ENCODE data around the gene PTDSS2.
"Not testable (repeated sequence)": the region's sequence is repeated elsewhere in the genome, so short reads cannot be mapped to it uniquely, and the experiment has no call there.

PTDSS2 gene

DNA sequence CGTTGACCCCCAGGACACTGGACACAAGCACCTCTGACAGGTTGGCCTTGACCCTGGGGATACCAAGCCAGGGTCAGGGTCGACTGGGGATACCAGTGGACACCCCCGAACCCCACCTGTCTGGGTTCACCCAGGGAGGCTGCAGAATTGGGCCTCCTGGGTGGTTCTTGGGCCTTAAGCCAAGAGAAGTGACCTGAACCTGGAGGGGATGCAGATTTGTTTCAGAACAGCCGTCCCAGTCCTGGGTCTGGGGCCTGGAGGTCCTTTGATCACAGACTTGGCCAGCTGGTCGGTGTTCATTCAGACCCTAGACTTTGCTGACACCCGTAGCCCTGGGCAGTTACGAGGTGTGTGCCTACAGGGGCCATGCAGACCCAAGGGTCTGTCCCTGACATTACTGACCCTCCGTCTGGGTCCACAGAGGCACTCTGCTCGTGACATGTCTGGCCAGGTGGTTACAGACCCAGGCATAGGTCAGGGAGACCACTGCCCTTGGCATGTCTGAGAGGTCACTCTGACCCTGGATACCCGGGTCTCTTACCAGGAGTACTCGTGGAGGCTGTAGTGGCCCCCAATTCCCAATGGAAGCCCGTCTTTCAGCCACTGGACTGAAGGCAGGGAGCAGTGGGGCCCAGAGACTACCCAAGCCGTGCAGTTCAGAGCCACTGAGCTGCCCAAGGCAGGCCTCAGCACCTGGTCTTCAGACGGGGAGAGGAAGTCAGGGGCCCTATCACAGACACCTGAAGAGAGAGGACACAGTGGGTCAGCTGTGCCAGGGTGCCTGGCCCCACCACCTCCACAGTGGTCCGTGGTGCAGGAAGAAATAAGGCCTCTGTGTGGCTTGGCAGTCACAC is 41.7 kb upstream of the PTDSS2 start:
- H3K27ac ChIP-seq (ENCODE audit: low read depth, low read length): no peak overlapping the region

GRCh38 chr11:409008-409599 is 41.0 kb upstream of the PTDSS2 start:
- no peaks in the 10 kb centered on the region for H3K9me3 ChIP-seq (ENCODE audit: insufficient read depth, low read depth, low read length)
- no peaks in the 10 kb centered on the region for H3K36me3 ChIP-seq (ENCODE audit: insufficient read depth, low read length)
- H3K27ac ChIP-seq (ENCODE audit: low read depth, low read length): no peak overlapping the region
- WGBS: 89% methylated on average over 7 of the region's 7 CpGs
- no peak overlapping the region for H3K9ac ChIP-seq (ENCODE audit: low read depth, low read length)
- no peaks in the 10 kb centered on the region for H3K27me3 ChIP-seq (ENCODE audit: insufficient read depth, low read length)
- H3K4me1 ChIP-seq (ENCODE audit: insufficient read depth, low read length): no peaks in the 10 kb centered on the region
- H3K4me3 ChIP-seq (ENCODE audit: low read length): no peak overlapping the region

More for the DNA sequence above, 41.7 kb upstream of the PTDSS2 start:
- Histone ChIP-seq H3K4me3 (ENCODE audit: low read length) (no peak overlapping the region), H3K9ac (ENCODE audit: low read depth, low read length) (no peak overlapping the region), H3K36me3 (ENCODE audit: insufficient read depth, low read length) (no peaks in the 10 kb centered on the region), H3K9me3 (ENCODE audit: insufficient read depth, low read depth, low read length) (no peaks in the 10 kb centered on the region), H3K27me3 (ENCODE audit: insufficient read depth, low read length) (no peaks in the 10 kb centered on the region), H3K4me1 (ENCODE audit: insufficient read depth, low read length) (no peaks in the 10 kb centered on the region)
- 88% methylated on average over 15 of the region's 15 CpGs for WGBS

DNA sequence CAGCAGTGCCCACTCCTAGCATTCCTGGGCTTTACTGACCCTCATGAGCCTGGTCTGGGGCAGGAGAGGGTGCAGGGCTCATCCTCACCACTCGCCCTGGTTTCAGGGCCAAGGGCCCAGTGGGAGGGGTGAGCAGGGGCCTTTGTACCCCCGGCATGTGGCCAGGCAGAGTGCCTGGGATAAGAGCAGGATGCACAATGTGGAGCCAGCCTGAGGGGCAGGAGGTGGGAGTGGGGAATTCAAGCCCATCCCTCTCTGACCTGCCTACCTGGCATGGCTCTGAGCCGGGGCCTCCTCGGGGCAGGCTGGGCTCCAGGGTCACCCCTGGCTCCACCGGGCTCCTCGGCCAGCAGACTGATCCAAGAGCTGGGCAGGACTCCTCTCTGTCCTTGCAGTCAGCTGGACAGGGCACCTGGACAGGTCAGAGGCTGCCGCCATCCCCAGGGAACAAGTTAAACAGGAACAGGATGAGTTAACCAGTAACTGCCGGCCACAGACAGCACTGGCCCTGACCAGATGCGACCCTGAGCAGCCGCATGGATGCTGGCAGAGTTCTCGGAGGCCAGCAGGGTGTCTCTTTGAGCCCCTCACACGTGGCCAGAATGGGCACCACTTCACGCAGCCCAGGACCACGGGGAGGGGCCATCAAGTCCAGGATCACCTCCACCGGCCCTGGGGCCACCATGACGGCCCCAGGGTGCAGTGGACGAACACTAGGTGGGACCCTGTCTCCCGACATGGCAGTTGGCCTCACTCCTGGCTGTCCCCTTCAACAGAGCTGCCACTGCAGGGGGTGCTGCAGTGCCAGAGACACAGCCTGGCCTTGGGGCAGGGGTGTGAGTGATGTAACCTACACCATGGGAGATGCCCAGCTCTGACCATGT is 40.2 kb upstream of the PTDSS2 start:
- WGBS: 79% methylated on average over 18 of the region's 18 CpGs
- Histone ChIP-seq H3K9ac (ENCODE audit: low read depth, low read length) (no peak overlapping the region), H3K36me3 (ENCODE audit: insufficient read depth, low read length) (no peaks in the 10 kb centered on the region), H3K27ac (ENCODE audit: low read depth, low read length) (no peak overlapping the region), H3K4me1 (ENCODE audit: insufficient read depth, low read length) (no peaks in the 10 kb centered on the region), H3K9me3 (ENCODE audit: insufficient read depth, low read depth, low read length) (no peaks in the 10 kb centered on the region), H3K4me3 (ENCODE audit: low read length) (no peak overlapping the region), H3K27me3 (ENCODE audit: insufficient read depth, low read length) (no peaks in the 10 kb centered on the region)

DNA sequence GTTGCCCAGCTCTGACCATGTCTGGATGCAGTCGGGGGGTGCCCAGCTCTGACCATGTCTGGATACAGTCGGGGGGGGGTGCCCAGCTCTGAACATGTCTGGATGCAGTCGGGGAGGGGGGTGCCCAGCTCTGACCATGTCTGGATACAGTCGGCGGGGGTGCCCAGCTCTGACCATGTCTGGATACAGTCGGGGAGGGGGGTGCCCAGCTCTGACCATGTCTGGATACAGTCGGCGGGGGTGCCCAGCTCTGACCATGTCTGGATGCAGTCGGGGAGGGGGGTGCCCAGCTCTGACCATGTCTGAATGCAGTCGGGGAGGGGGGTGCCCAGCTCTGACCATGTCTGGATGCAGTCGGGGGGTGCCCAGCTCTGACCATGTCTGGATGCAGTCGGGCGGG is 39.4 kb upstream of the PTDSS2 start:
- WGBS: 93% methylated on average over 9 of the region's 13 CpGs
- H3K27me3 ChIP-seq (ENCODE audit: insufficient read depth, low read length); H3K4me1 ChIP-seq (ENCODE audit: insufficient read depth, low read length); H3K36me3 ChIP-seq (ENCODE audit: insufficient read depth, low read length); H3K9me3 ChIP-seq (ENCODE audit: insufficient read depth, low read depth, low read length); H3K4me3 ChIP-seq (ENCODE audit: low read length); H3K9ac ChIP-seq (ENCODE audit: low read depth, low read length); H3K27ac ChIP-seq (ENCODE audit: low read depth, low read length): not testable (repeated sequence)

- not testable (repeated sequence) for H3K27ac ChIP-seq (ENCODE audit: low read depth, low read length); H3K9ac ChIP-seq (ENCODE audit: low read depth, low read length); H3K9me3 ChIP-seq (ENCODE audit: insufficient read depth, low read depth, low read length); H3K4me1 ChIP-seq (ENCODE audit: insufficient read depth, low read length); H3K36me3 ChIP-seq (ENCODE audit: insufficient read depth, low read length); H3K4me3 ChIP-seq (ENCODE audit: low read length)
- H3K27me3 ChIP-seq (ENCODE audit: insufficient read depth, low read length): peaks cover 12% of the 10 kb centered on the region
- WGBS: 92% methylated on average over 7 of the region's 11 CpGs
Measured at GRCh38 chr11:411520-411919, 38.6 kb upstream of the PTDSS2 start.

DNA sequence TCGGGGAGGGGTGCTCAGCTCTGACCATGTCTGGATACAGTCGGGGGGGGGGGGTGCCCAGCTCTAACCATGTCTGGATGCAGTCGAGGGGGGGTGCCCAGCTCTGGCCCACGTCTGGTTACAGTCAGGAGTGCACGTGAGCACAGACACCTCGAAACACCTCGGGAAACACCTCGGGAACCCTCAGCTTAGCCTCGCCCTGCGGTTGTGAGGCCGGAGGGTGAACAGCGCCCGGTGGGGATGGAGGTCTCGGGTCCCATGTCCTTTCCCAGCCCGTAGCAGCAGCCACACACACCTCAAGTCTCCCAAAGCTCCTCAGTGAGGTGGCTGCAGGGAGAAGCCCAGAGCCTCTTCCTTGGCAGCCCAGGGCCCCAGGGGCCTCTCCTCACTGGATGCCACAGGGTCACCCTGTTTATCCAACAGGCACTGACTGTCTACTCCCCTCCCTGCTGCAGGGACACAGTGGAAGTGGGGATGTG is 37.4 kb upstream of the PTDSS2 start:
- no peak overlapping the region for H3K27ac ChIP-seq (ENCODE audit: low read depth, low read length)
- peaks cover 23% of the 10 kb centered on the region for H3K27me3 ChIP-seq (ENCODE audit: insufficient read depth, low read length)
- no peak overlapping the region for H3K4me3 ChIP-seq (ENCODE audit: low read length)
- WGBS: 80% methylated on average over 15 of the region's 15 CpGs
- H3K9ac ChIP-seq (ENCODE audit: low read depth, low read length): no peak overlapping the region
- 0 out of 2 replicates have a peak, but pooled peaks cover 3% of the 10 kb centered on the region for H3K4me1 ChIP-seq (ENCODE audit: insufficient read depth, low read length)
- no peaks in the 10 kb centered on the region for H3K9me3 ChIP-seq (ENCODE audit: insufficient read depth, low read depth, low read length)
- H3K36me3 ChIP-seq (ENCODE audit: insufficient read depth, low read length): no peaks in the 10 kb centered on the region

GRCh38 chr11:413120-414081 is 36.7 kb upstream of the PTDSS2 start:
- peaks cover 30% of the 10 kb centered on the region for H3K27me3 ChIP-seq (ENCODE audit: insufficient read depth, low read length)
- no peak overlapping the region for H3K27ac ChIP-seq (ENCODE audit: low read depth, low read length)
- 0 out of 2 replicates have a peak, but pooled peaks cover 3% of the 10 kb centered on the region for H3K4me1 ChIP-seq (ENCODE audit: insufficient read depth, low read length)
- H3K36me3 ChIP-seq (ENCODE audit: insufficient read depth, low read length): no peaks in the 10 kb centered on the region
- H3K4me3 ChIP-seq (ENCODE audit: low read length): no peak overlapping the region
- 71% methylated on average over 13 of the region's 14 CpGs for WGBS
- H3K9ac ChIP-seq (ENCODE audit: low read depth, low read length): no peak overlapping the region
- no peaks in the 10 kb centered on the region for H3K9me3 ChIP-seq (ENCODE audit: insufficient read depth, low read depth, low read length)

DNA sequence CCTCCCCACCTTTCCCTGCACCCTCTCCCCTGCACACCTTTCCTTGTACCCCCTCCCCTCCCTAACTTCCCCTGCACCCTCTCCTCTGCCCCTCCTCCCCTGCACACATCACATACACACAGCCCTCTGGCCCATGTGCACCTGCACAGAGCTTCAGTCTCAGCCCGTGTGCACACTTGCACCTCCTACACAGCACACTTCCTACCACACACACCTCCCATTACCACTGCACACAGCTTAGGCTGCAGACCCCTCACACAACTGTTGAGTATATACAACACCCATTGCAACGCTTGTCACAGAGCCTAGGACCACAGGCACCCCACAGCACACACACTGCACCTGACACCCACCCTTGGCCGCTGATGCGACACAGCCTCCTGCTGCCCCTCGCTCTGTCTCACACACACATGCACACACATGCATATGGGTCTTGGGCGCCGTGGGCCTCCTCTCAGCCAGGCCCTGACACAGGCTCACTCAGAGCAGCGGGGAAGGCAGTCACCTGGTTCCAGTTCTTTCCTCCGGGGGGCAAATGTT is 35.7 kb upstream of the PTDSS2 start:
- no peak overlapping the region for H3K4me3 ChIP-seq (ENCODE audit: low read length)
- no peak overlapping the region for H3K9ac ChIP-seq (ENCODE audit: low read depth, low read length)
- H3K4me1 ChIP-seq (ENCODE audit: insufficient read depth, low read length): 0 out of 2 replicates have a peak, but pooled peaks cover 3% of the 10 kb centered on the region
- WGBS: 83% methylated on average over 9 of the region's 9 CpGs
- H3K9me3 ChIP-seq (ENCODE audit: insufficient read depth, low read depth, low read length): no peaks in the 10 kb centered on the region
- H3K36me3 ChIP-seq (ENCODE audit: insufficient read depth, low read length): no peaks in the 10 kb centered on the region
- H3K27ac ChIP-seq (ENCODE audit: low read depth, low read length): no peak overlapping the region
- peaks cover 34% of the 10 kb centered on the region for H3K27me3 ChIP-seq (ENCODE audit: insufficient read depth, low read length)

DNA sequence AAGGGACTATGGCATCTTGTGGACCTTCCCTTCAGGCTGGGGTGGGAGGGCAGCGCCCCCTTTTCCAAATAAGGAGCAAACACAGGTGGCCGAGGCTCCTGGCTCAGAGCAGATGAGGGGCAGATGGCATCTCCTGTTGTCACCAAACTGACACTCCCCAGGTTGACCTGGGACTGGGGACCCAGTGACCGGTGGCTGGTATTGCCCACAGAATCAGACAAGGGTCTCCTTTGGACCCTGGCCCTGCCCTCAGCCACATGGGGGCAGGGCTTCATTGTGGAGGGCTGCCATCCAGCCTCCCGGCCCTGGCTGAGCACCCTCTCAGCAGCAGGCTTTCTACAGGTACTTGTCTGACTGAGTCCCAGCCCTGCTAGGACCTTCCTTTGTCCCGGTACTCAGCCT is 34.4 kb upstream of the PTDSS2 start:
- Histone ChIP-seq H3K9ac (ENCODE audit: low read depth, low read length) (no peak overlapping the region), H3K27ac (ENCODE audit: low read depth, low read length) (no peak overlapping the region), H3K9me3 (ENCODE audit: insufficient read depth, low read depth, low read length) (no peaks in the 10 kb centered on the region), H3K4me1 (ENCODE audit: insufficient read depth, low read length) (0 out of 2 replicates have a peak, but pooled peaks cover 3% of the 10 kb centered on the region), H3K36me3 (ENCODE audit: insufficient read depth, low read length) (no peaks in the 10 kb centered on the region), H3K4me3 (ENCODE audit: low read length) (peak overlapping the region; percentile 68), H3K27me3 (ENCODE audit: insufficient read depth, low read length) (peaks cover 34% of the 10 kb centered on the region)
- WGBS: 80% methylated on average over 5 of the region's 5 CpGs

Data from HUES64 (cell line).